IMR-90 (cell line): ENCODE results near the gene DNMT3B. TPM values are rescaled to one million over a fixed set of nuclear protein-coding genes. Genes with fewer than 3 reads are reported as not detected.

Source experiments
- ATAC-seq: fragments of 200-7000 bp; cut with Tn5 transposase; 2 replicates; pipeline ENCODE4 v1.9.1; 2020; ENCODE audit warnings: low read depth, mild to moderate bottlenecking, moderate library complexity
- BruUV-seq: library from RNA; stranded (reverse); fragments of 400-500 nt; replicated peaks from 2 replicates; lab custom pipeline; 2021; lab: Mats Ljungman, UMichigan
- CTCF ChIA-PET: fragments of 300-600 bp; formaldehyde crosslinking; extraction: SDS; loops from one replicate; lab custom pipeline; 2021; ENCODE audit warnings: antibody characterized with exemption; lab: Yijun Ruan, JAX
- POLR2A ChIA-PET: fragments of 300-600 bp; sonication (Branson Sonifier 250); formaldehyde crosslinking; loops from one replicate; lab custom pipeline; 2022; ENCODE audit warnings: antibody characterized with exemption; ENCODE audit not compliant: unreplicated experiment; lab: Charles Lee
- DNase-seq: peaks from one replicate; pipeline ENCODE4 v3.0.0; 2013
- H2AFZ ChIP-seq: replicated peaks from 2 replicates; pipeline ENCODE3; 2013; ENCODE audit warnings: low read length, mild to moderate bottlenecking; ENCODE audit not compliant: poor library complexity
- H2AK5ac ChIP-seq: 2 replicates; pipeline ENCODE4 v1.6.1; 2013; ENCODE audit warnings: low read depth, low read length, inconsistent platforms
- H2AK9ac ChIP-seq: replicated peaks from 2 replicates; pipeline ENCODE3; 2013; ENCODE audit warnings: mild to moderate bottlenecking, low read depth, low read length, moderate library complexity; ENCODE audit not compliant: poor library complexity
- H2BK120ac ChIP-seq: 2 replicates; pipeline ENCODE4 v1.6.1; 2013; ENCODE audit warnings: low read depth, low read length, inconsistent platforms
- H2BK15ac ChIP-seq: 3 replicates; pipeline ENCODE4 v1.6.1; 2013; ENCODE audit warnings: low read depth, low read length, inconsistent platforms
- H2BK20ac ChIP-seq: 2 replicates; pipeline ENCODE4 v1.6.1; 2013; ENCODE audit warnings: low read depth, mild to moderate bottlenecking, inconsistent platforms, low read length, moderate library complexity
- H2BK5ac ChIP-seq: 2 replicates; pipeline ENCODE4 v1.6.1; 2013; ENCODE audit warnings: mild to moderate bottlenecking, low read depth, low read length, inconsistent platforms; ENCODE audit not compliant: poor library complexity, severe bottlenecking
- H3K14ac ChIP-seq: replicated peaks from 2 replicates; pipeline ENCODE4 v1.6.1; 2013; ENCODE audit warnings: low read depth, low read length, inconsistent platforms
- H3K18ac ChIP-seq: 2 replicates; pipeline ENCODE4 v1.6.1; 2013; ENCODE audit warnings: low read depth, low read length, control low read depth
- H3K23ac ChIP-seq: 2 replicates; pipeline ENCODE4 v1.6.1; 2013; ENCODE audit warnings: low read depth, low read length, inconsistent platforms
- H3K27ac ChIP-seq: 2 replicates; pipeline ENCODE4 v1.5.1; 2013; ENCODE audit warnings: mild to moderate bottlenecking, control low read depth, low read length; ENCODE audit not compliant: insufficient read depth
- H3K27me3 ChIP-seq: 2 replicates; pipeline ENCODE4 v1.6.1; 2013; ENCODE audit warnings: low read length; ENCODE audit not compliant: control insufficient read depth, insufficient read depth
- H3K36me3 ChIP-seq: 2 replicates; pipeline ENCODE4 v1.6.1; 2013; ENCODE audit warnings: low read length, mixed read lengths; ENCODE audit not compliant: control insufficient read depth, insufficient read depth
- H3K4ac ChIP-seq: 2 replicates; pipeline ENCODE4 v1.6.1; 2013; ENCODE audit warnings: low read depth, low read length, inconsistent platforms
- H3K4me1 ChIP-seq: 2 replicates; pipeline ENCODE4 v1.6.1; 2013; ENCODE audit warnings: low read length, mixed read lengths; ENCODE audit not compliant: control insufficient read depth, insufficient read depth
- H3K4me2 ChIP-seq: 2 replicates; pipeline ENCODE4 v1.6.1; 2013; ENCODE audit warnings: low read depth, mild to moderate bottlenecking, control low read depth, low read length, moderate library complexity
- H3K4me3 ChIP-seq: 2 replicates; pipeline ENCODE4 v1.5.1; 2013; ENCODE audit warnings: low read depth, mild to moderate bottlenecking, control low read depth, low read length, moderate library complexity; ENCODE audit not compliant: insufficient read depth
- H3K56ac ChIP-seq: 2 replicates; pipeline ENCODE4 v1.6.1; 2013; ENCODE audit warnings: low read length, inconsistent platforms; ENCODE audit not compliant: insufficient read depth; ENCODE audit errors: extremely low read depth
- H3K79me1 ChIP-seq, 2 experiments: 2 replicates each; pipeline ENCODE4 v1.6.1; 2013; ENCODE audit warnings: low read length in 2 of 2, inconsistent platforms in 1 of 2, low read depth in 1 of 2
- H3K9ac ChIP-seq: 2 replicates; pipeline ENCODE4 v1.6.1; 2013; ENCODE audit warnings: low read depth, low read length, control low read depth
- H3K9me1 ChIP-seq: 2 replicates; pipeline ENCODE4 v1.6.1; 2013; ENCODE audit warnings: low read length, inconsistent platforms; ENCODE audit not compliant: insufficient read depth
- H3K9me3 ChIP-seq: 2 replicates; pipeline ENCODE4 v1.6.1; 2013; ENCODE audit warnings: low read length; ENCODE audit not compliant: control insufficient read depth, insufficient read depth
- H4K20me1 ChIP-seq: 2 replicates; pipeline ENCODE4 v1.6.1; 2013; ENCODE audit warnings: low read length, inconsistent platforms; ENCODE audit not compliant: insufficient read depth
- H4K5ac ChIP-seq: 2 replicates; pipeline ENCODE4 v1.6.1; 2013; ENCODE audit warnings: mild to moderate bottlenecking, low read depth, low read length, control low read depth
- H4K8ac ChIP-seq, 2 experiments: 2 replicates each; pipeline ENCODE4 v1.6.1; 2013; ENCODE audit warnings: low read depth in 2 of 2, low read length in 2 of 2, control low read depth in 1 of 2, inconsistent platforms in 1 of 2
- H4K91ac ChIP-seq: 2 replicates; pipeline ENCODE4 v1.6.1; 2013; ENCODE audit warnings: low read depth, low read length, inconsistent platforms; ENCODE audit not compliant: insufficient read depth
- BHLHE40 ChIP-seq: fragments of 150-350 bp; IDR thresholded peaks from 2 replicates; pipeline ENCODE4 v1.6.1; 2016; ENCODE audit warnings: mild to moderate bottlenecking, low read depth, low read length
- CEBPB ChIP-seq: IDR thresholded peaks from 2 replicates; pipeline ENCODE4 v1.6.1; 2012; ENCODE audit warnings: low read depth, low read length, improper control_type of control experiment
- CHD1 ChIP-seq: IDR thresholded peaks from 2 replicates; pipeline ENCODE4 v1.6.1; 2012; ENCODE audit warnings: low read depth, low read length, improper control_type of control experiment
- FOS ChIP-seq: fragments of 150-350 bp; IDR thresholded peaks from 2 replicates; pipeline ENCODE4 v1.6.1; 2016; ENCODE audit warnings: low read depth, low read length
- MAFK ChIP-seq: IDR thresholded peaks from 2 replicates; pipeline ENCODE4 v1.6.1; 2012; ENCODE audit warnings: low read depth, low read length, improper control_type of control experiment
- POLR2A ChIP-seq: IDR thresholded peaks from 2 replicates; pipeline ENCODE4 v1.6.1; 2012; ENCODE audit warnings: mild to moderate bottlenecking, low read depth, low read length
- RAD21 ChIP-seq: IDR thresholded peaks from 2 replicates; pipeline ENCODE4 v1.6.1; 2012; ENCODE audit warnings: low read length, improper control_type of control experiment
- RCOR1 ChIP-seq: IDR thresholded peaks from 2 replicates; pipeline ENCODE4 v1.6.1; 2012; ENCODE audit warnings: mild to moderate bottlenecking, low read length, improper control_type of control experiment; ENCODE audit not compliant: insufficient replicate concordance
- dilution Hi-C: fragments of 300-500 bp; cut with HindIII; formaldehyde crosslinking; loops from one replicate; pipeline ENCODE4 v1.14.3; 2018; ENCODE audit warnings: low sequenced_read_pairs; ENCODE audit not compliant: unreplicated experiment
- in situ Hi-C: fragments of 300-500 bp; cut with MboI; formaldehyde crosslinking; loops from 3 replicates; pipeline ENCODE4 v1.14.3; 2019; ENCODE audit warnings: low sequenced_read_pairs, inconsistent platforms, mixed read lengths
- intact Hi-C: fragments of 100-400 bp; cut with micrococcal nuclease; formaldehyde crosslinking; loops from 2 replicates; pipeline ENCODE4 v1.10.0; 2022
- polyA plus RNA-seq, 3 experiments: library from polyadenylated mRNA; depleted of rRNA; stranded (reverse); fragments of >200 nt; gene quantifications; 2 replicates each; pipeline ENCODE4 v1.2.3, GENCODE V29; 2012; ENCODE audit warnings: low replicate concordance in 1 of 3
- total RNA-seq: library from RNA; depleted of rRNA; stranded (reverse); fragments of >200 nt; gene quantifications from 2 replicates; pipeline ENCODE4 v1.2.3, GENCODE V29; 2012
- TF ChIP-seq, protein P1 (sequence below): fragments of 150-350 bp; IDR thresholded peaks from 2 replicates; pipeline ENCODE4 v1.6.1; 2017; ENCODE audit warnings: mild to moderate bottlenecking, antibody characterized with exemption, low read length, low read depth
- TF ChIP-seq, protein P2 (sequence below): fragments of 150-350 bp; IDR thresholded peaks from 2 replicates; pipeline ENCODE4 v1.6.1; 2016; ENCODE audit warnings: low read depth, mild to moderate bottlenecking, low read length, moderate library complexity, borderline replicate concordance

Gene DNMT3B
- total and polyA plus RNA-seq, 2 of the 4 experiments (the other 2 are of a cell fraction) = 1.3 to 1.9 TPM

DNA sequence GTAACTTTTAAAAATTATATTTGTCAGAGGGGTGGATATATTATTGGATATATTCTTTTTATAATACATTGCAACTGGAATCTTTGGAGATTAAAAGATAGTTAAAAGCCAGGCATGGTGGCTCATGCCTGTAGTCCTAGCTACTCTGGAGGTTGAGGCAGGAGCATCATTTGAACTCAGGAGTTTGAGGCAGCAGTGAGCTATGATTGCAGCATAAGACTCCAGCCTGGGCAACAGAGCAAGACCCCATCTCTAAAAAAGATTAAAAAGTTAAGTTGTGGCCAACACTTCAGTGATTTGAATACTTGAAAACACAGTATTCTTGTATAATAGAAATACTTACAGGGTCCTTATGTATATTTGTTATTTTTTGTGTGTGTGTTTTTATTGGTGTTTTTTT lies 72.8 kb downstream of the DNMT3B start:
- Histone ChIP-seq H3K27ac (no peak overlapping the region), H3K27me3 (no peaks in the 10 kb centered on the region), H3K23ac (no peak overlapping the region), H3K36me3 (peaks cover 45% of the 10 kb centered on the region), H2AK9ac (no peak overlapping the region), H3K9me3 (no peaks in the 10 kb centered on the region), H3K4me2 (no peak overlapping the region), H4K5ac (no peak overlapping the region), H3K56ac (no peak overlapping the region), H3K4me1 (peaks cover 4% of the 10 kb centered on the region), H4K20me1 (peaks cover 74% of the 10 kb centered on the region), H3K4me3 (no peak overlapping the region), H3K4ac (no peak overlapping the region), H3K14ac (no peak overlapping the region), H3K79me1 (peaks cover 36 to 74% of the 10 kb centered on the region in 2 experiments), H3K9me1 (peaks cover 3% of the 10 kb centered on the region; the same call in 1 of the 2 replicates), H3K9ac (no peak overlapping the region), H2BK20ac (no peak overlapping the region), H3K18ac (no peak overlapping the region), H2BK120ac (no peak overlapping the region), H2AFZ (no peak overlapping the region), H4K8ac (no peak overlapping the region), H2BK5ac (no peak overlapping the region), H2AK5ac (no peak overlapping the region), H2BK15ac (no peak overlapping the region), H4K91ac (no peak overlapping the region)
- no TSS peak for BruUV-seq
- ATAC-seq = no peak
- in situ Hi-C loops = no loop called here
- dilution Hi-C loops = no loop called here
- ChIA-PET POLR2A (no interaction called here), CTCF (no interaction called here)
- intact Hi-C loops = no loop called here
- TF ChIP-seq FOS = no peak
- no peak for TF ChIP-seq POLR2A
- no peak for TF ChIP-seq MAFK
- TF ChIP-seq CHD1 = no peak
- TF ChIP-seq, protein P1, sequence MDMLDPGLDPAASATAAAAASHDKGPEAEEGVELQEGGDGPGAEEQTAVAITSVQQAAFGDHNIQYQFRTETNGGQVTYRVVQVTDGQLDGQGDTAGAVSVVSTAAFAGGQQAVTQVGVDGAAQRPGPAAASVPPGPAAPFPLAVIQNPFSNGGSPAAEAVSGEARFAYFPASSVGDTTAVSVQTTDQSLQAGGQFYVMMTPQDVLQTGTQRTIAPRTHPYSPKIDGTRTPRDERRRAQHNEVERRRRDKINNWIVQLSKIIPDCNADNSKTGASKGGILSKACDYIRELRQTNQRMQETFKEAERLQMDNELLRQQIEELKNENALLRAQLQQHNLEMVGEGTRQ = no peak
- no peak for TF ChIP-seq RCOR1
- TF ChIP-seq RAD21 = no peak
- TF ChIP-seq CEBPB = no peak
- TF ChIP-seq BHLHE40 = no peak
- TF ChIP-seq, protein P2, sequence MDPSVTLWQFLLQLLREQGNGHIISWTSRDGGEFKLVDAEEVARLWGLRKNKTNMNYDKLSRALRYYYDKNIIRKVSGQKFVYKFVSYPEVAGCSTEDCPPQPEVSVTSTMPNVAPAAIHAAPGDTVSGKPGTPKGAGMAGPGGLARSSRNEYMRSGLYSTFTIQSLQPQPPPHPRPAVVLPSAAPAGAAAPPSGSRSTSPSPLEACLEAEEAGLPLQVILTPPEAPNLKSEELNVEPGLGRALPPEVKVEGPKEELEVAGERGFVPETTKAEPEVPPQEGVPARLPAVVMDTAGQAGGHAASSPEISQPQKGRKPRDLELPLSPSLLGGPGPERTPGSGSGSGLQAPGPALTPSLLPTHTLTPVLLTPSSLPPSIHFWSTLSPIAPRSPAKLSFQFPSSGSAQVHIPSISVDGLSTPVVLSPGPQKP = no peak
- DNase-seq = no peak
